SK-MEL-5 (cell line): Measurements from ENCODE around the gene CRELD2. TPM values are rescaled to one million over a fixed set of nuclear protein-coding genes. Genes with fewer than 3 reads are reported as not detected.

ENCODE experiments used
- DNase-seq: peaks from one replicate; pipeline ENCODE4 v3.0.0-alpha.2; 2016; ENCODE audit warnings: low read depth, low spot score
- in situ Hi-C: cut with HindIII; loops from 2 replicates; pipeline ENCODE4 v1.10.0; 2016; ENCODE audit warnings: low sequenced_read_pairs, high pct_unique_total_duplicates, low pct_unique_long_range_greater_than_20kb
- total RNA-seq: library from RNA; depleted of rRNA; stranded (reverse); fragments of >200 nt; shearing (Covaris generic); gene quantifications from 2 replicates; pipeline ENCODE4 v1.2.3, GENCODE V29; 2014

Gene CRELD2
- total RNA-seq, 1 experiment from 2014 or later: 162 TPM

- DNase-seq: no peak
- in situ Hi-C loops: no loop called here
These were observed 5.8 kb downstream of the CRELD2 start for GRCh38 chr22:49924113-49924833.

- no peak for DNase-seq
- in situ Hi-C loops: no loop called here
These were observed 7.2 kb downstream of the CRELD2 start for GRCh38 chr22:49925525-49926128.

- in situ Hi-C loops: no loop called here
- no peak for DNase-seq
These were observed 8.5 kb downstream of the CRELD2 start for GRCh38 chr22:49926916-49927315.

GRCh38 chr22:49927483-49928184, 9.2 kb downstream of the CRELD2 start:
- in situ Hi-C loops: no loop called here
- DNase-seq: no peak

GRCh38 chr22:49928185-49928495, 9.7 kb downstream of the CRELD2 start:
- in situ Hi-C loops: no loop called here
- no peak for DNase-seq

- DNase-seq: no peak
- in situ Hi-C loops: no loop called here
These were observed 10.2 kb downstream of the CRELD2 start for GRCh38 chr22:49928555-49929210.

GRCh38 chr22:49929211-49929979, 11.0 kb downstream of the CRELD2 start:
- in situ Hi-C loops: no loop called here
- peak; percentile 34 for DNase-seq

- DNase-seq: no peak
- in situ Hi-C loops: no loop called here
These were observed 11.7 kb downstream of the CRELD2 start for GRCh38 chr22:49929994-49930575.

GRCh38 chr22:49930596-49931412, 12.4 kb downstream of the CRELD2 start:
- peak; percentile 78 for DNase-seq
- in situ Hi-C loops: no loop called here

- in situ Hi-C loops: no loop called here
- no peak for DNase-seq
These were observed 15.1 kb downstream of the CRELD2 start for GRCh38 chr22:49933236-49934159.

- in situ Hi-C loops: no loop called here
- no peak for DNase-seq
These were observed 15.9 kb downstream of the CRELD2 start for GRCh38 chr22:49934160-49934890.

- in situ Hi-C loops: no loop called here
- no peak for DNase-seq
These were observed 16.6 kb downstream of the CRELD2 start for GRCh38 chr22:49934891-49935557.

- no peak for DNase-seq
- in situ Hi-C loops: no loop called here
These were observed 17.1 kb downstream of the CRELD2 start for GRCh38 chr22:49935561-49935960.

- in situ Hi-C loops: no loop called here
- DNase-seq: peak; percentile 51
These were observed 17.9 kb downstream of the CRELD2 start for GRCh38 chr22:49936018-49936972.
